GM21717 (cell line): ENCODE measurements around the gene GPC6.

ENCODE experiments used
- ATAC-seq: cut with Tn5 transposase; IDR thresholded peaks from one replicate; pipeline ENCODE4 v1.9.1; 2021; ENCODE audit warnings: mild to moderate bottlenecking, moderate library complexity; ENCODE audit not compliant: unreplicated experiment

GPC6 gene

GRCh38 chr13:93268327-93269028, 41.9 kb downstream of the GPC6 start:
- no peak for ATAC-seq

- ATAC-seq, result no peak
These were observed 44.4 kb downstream of the GPC6 start for GRCh38 chr13:93270769-93271742.

GRCh38 chr13:93279982-93280381, 53.4 kb downstream of the GPC6 start:
- no peak for ATAC-seq

GRCh38 chr13:93280688-93281087, 54.1 kb downstream of the GPC6 start:
- ATAC-seq, result no peak

- ATAC-seq, result no peak
These were observed 56.6 kb downstream of the GPC6 start for GRCh38 chr13:93283255-93283654.

- ATAC-seq, result no peak
These were observed 57.5 kb downstream of the GPC6 start for GRCh38 chr13:93284064-93284463.

- ATAC-seq, result no peak
These were observed 59.4 kb downstream of the GPC6 start for GRCh38 chr13:93286047-93286446.

- no peak for ATAC-seq
These were observed 62.4 kb downstream of the GPC6 start for GRCh38 chr13:93289053-93289452.

GRCh38 chr13:93289842-93290241, 63.2 kb downstream of the GPC6 start:
- no peak for ATAC-seq

- no peak for ATAC-seq
These were observed 63.9 kb downstream of the GPC6 start for GRCh38 chr13:93290503-93290902.

- ATAC-seq, result no peak
These were observed 65.8 kb downstream of the GPC6 start for GRCh38 chr13:93292366-93292765.

- ATAC-seq, result no peak
These were observed 67.1 kb downstream of the GPC6 start for GRCh38 chr13:93293710-93294109.

GRCh38 chr13:93296584-93296983, 70.0 kb downstream of the GPC6 start:
- no peak for ATAC-seq

- ATAC-seq, result no peak
These were observed 72.1 kb downstream of the GPC6 start for GRCh38 chr13:93298713-93299112.

GRCh38 chr13:93304134-93304533, 77.5 kb downstream of the GPC6 start:
- no peak for ATAC-seq

GRCh38 chr13:93304868-93305613, 78.4 kb downstream of the GPC6 start:
- ATAC-seq, result no peak

GRCh38 chr13:93305886-93306285, 79.3 kb downstream of the GPC6 start:
- ATAC-seq, result no peak

- no peak for ATAC-seq
These were observed 80.5 kb downstream of the GPC6 start for GRCh38 chr13:93307136-93307535.

- no peak for ATAC-seq
These were observed 81.0 kb downstream of the GPC6 start for GRCh38 chr13:93307651-93308050.

GRCh38 chr13:93309886-93310523, 83.4 kb downstream of the GPC6 start:
- no peak for ATAC-seq

- ATAC-seq, result no peak
These were observed 90.2 kb downstream of the GPC6 start for GRCh38 chr13:93316841-93317240.
